HepG2 (cell line): ENCODE measurements around the gene EYA2.

Experiments used
- BRD4 ChIP-seq: sonication (generic); formaldehyde crosslinking; IDR thresholded peaks from 2 replicates; pipeline ENCODE4 v1.4.0; 2020; ENCODE audit warnings: missing genetic modification reagents
- CTCF ChIP-seq: sonication (generic); formaldehyde crosslinking; IDR thresholded peaks from 2 replicates; pipeline ENCODE4 v1.5.0; 2020; ENCODE audit warnings: mild to moderate bottlenecking, missing genetic modification reagents, moderate library complexity
- HDAC6 ChIP-seq: fragments of 200-600 bp; sonication (generic); IDR thresholded peaks from 2 replicates; pipeline ENCODE4 v1.7.0; 2017; ENCODE audit warnings: mild to moderate bottlenecking, antibody characterized with exemption, low read length, low read depth
- TCF7L2 ChIP-seq: IDR thresholded peaks from 2 replicates; pipeline ENCODE4 v1.6.1; 2011; ENCODE audit warnings: mild to moderate bottlenecking, low read depth, low read length, moderate library complexity
- TP53 ChIP-seq: sonication (generic); formaldehyde crosslinking; conservative IDR thresholded peaks from 2 replicates; pipeline ENCODE4 v1.4.0; 2020; ENCODE audit warnings: missing genetic modification reagents

DNA sequence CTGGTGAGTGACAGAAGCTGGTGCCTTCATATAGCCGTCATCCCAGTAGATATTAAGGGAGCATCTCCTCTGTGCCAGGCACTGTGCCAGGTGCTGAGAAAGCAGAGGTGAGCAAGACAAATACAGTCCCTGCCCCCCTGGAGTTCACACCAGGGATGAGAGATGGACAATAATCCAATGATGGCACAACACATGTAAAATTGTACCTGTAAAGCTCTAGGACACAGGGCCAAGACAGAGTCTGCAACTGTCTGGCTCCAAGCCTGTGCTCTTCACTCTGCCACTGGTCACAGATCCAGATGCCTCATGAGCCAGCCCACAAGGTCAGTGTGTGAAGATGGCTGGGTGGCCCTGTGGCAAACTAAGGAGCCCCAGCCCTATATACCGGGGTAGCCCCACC is 133.8 kb downstream of the EYA2 start:
- TF ChIP-seq HDAC6 (no peak), BRD4 (CRISPR knock-in tag) (no peak), TP53 (CRISPR knock-in tag) (no peak), CTCF (CRISPR knock-in tag) (no peak), TCF7L2 (no peak)
